SU-DHL-6 (cell line): ENCODE data around the gene PPP2R5B.

Experiments
- CTCF ChIP-seq: fragments of 200-600 bp; sonication (generic); IDR thresholded peaks from one replicate; pipeline ENCODE4 v1.5.1; 2017; ENCODE audit warnings: antibody characterized with exemption, mild to moderate bottlenecking, low read length, moderate library complexity; ENCODE audit not compliant: insufficient read depth, poor library complexity, severe bottlenecking
- EZH2phosphoT487 ChIP-seq: fragments of 200-600 bp; sonication (generic), shearing (Covaris generic); conservative IDR thresholded peaks from 2 replicates; pipeline ENCODE4 v1.6.1; 2018; ENCODE audit warnings: mild to moderate bottlenecking, antibody characterized with exemption, low read length, moderate library complexity, mixed read lengths

GRCh38 chr11:64933935-64934681 lies 9.6 kb downstream of the PPP2R5B start:
- TF ChIP-seq CTCF (no peak), EZH2phosphoT487 (no peak)
